CD4-positive, CD25-positive, alpha-beta regulatory T cell (primary cell): Measurements from ENCODE around the gene POLE. TPM values are rescaled to one million over a fixed set of nuclear protein-coding genes. Genes with fewer than 3 reads are reported as not detected.

Source experiments
- ATAC-seq, 2 donors: fragments of 150-1000 bp; cut with Tn5 transposase; one replicate each; pipeline ENCODE4 v1.10.0; 2021; ENCODE audit warnings: low read depth in 2 of 2, moderate number of reproducible peaks in 2 of 2, moderate library complexity in 1 of 2
- DNase-seq, 3 donors: peaks; one replicate each; pipeline versions ENCODE4 v3.0.0 to v3.0.0-alpha.2; 2012 to 2022; ENCODE audit warnings: mixed read lengths in 1 of 3
- H3K27ac ChIP-seq: one replicate; pipeline ENCODE4 v1.7.0; 2013; ENCODE audit warnings: mild to moderate bottlenecking, low read length; ENCODE audit not compliant: insufficient read depth, poor library complexity, severe bottlenecking
- H3K27me3 ChIP-seq: one replicate; pipeline ENCODE4 v1.7.0; 2013; ENCODE audit warnings: low read length; ENCODE audit not compliant: control insufficient read depth, insufficient read depth
- H3K36me3 ChIP-seq: one replicate; pipeline ENCODE4 v1.7.0; 2013; ENCODE audit warnings: mild to moderate bottlenecking, low read length, moderate library complexity; ENCODE audit not compliant: control insufficient read depth, insufficient read depth
- H3K4me1 ChIP-seq: 2 replicates; pipeline ENCODE4 v1.7.0; 2013; ENCODE audit warnings: mild to moderate bottlenecking, low read length; ENCODE audit not compliant: insufficient read depth, control insufficient read depth, poor library complexity, severe bottlenecking
- H3K4me3 ChIP-seq: one replicate; pipeline ENCODE4 v1.7.0; 2013; ENCODE audit warnings: low read depth, mild to moderate bottlenecking, low read length, moderate library complexity
- H3K9me3 ChIP-seq, 2 experiments: 1 replicate in 1 of 2; 2 replicates in 1 of 2; pipeline ENCODE4 v1.7.0; 2013; ENCODE audit warnings: low read length in 2 of 2, mild to moderate bottlenecking in 1 of 2, moderate library complexity in 1 of 2; ENCODE audit not compliant: control insufficient read depth in 2 of 2
- H3K27ac Mint-ChIP-seq, 3 donors: one replicate each; pipeline ENCODE4 v1.8.0; 2020 to 2022; ENCODE audit warnings: mild to moderate bottlenecking in 3 of 3, mixed read lengths in 3 of 3, moderate library complexity in 2 of 3
- H3K27me3 Mint-ChIP-seq: one replicate; pipeline ENCODE4 v1.8.0; 2022; ENCODE audit warnings: mild to moderate bottlenecking, mixed read lengths
- H3K36me3 Mint-ChIP-seq: one replicate; pipeline ENCODE4 v1.8.0; 2020; ENCODE audit warnings: mixed read lengths
- H3K4me1 Mint-ChIP-seq, 4 donors: one replicate each; pipeline ENCODE4 v1.8.0; 2020 to 2022; ENCODE audit warnings: mixed read lengths in 4 of 4, mild to moderate bottlenecking in 1 of 4
- H3K4me3 Mint-ChIP-seq, 4 donors: one replicate each; pipeline ENCODE4 v1.8.0; 2020 to 2022; ENCODE audit warnings: mild to moderate bottlenecking in 4 of 4, mixed read lengths in 4 of 4, moderate library complexity in 3 of 4
- H3K9me3 Mint-ChIP-seq, 7 donors: one replicate each; pipeline ENCODE4 v1.8.0; 2020 to 2022; ENCODE audit warnings: mixed read lengths in 7 of 7, mild to moderate bottlenecking in 3 of 7, moderate library complexity in 2 of 7
- polyA plus RNA-seq, 4 donors: library from polyadenylated mRNA; unstranded; fragments of 300-500 nt; fragmentation: Illumina TruSeq; gene quantifications; one replicate each; pipeline ENCODE4 v1.2.3, GENCODE V29; 2021
- total RNA-seq: library from RNA; stranded (reverse); gene quantifications from one replicate; pipeline ENCODE4 v1.2.3, GENCODE V29; 2022

POLE gene, protein sequence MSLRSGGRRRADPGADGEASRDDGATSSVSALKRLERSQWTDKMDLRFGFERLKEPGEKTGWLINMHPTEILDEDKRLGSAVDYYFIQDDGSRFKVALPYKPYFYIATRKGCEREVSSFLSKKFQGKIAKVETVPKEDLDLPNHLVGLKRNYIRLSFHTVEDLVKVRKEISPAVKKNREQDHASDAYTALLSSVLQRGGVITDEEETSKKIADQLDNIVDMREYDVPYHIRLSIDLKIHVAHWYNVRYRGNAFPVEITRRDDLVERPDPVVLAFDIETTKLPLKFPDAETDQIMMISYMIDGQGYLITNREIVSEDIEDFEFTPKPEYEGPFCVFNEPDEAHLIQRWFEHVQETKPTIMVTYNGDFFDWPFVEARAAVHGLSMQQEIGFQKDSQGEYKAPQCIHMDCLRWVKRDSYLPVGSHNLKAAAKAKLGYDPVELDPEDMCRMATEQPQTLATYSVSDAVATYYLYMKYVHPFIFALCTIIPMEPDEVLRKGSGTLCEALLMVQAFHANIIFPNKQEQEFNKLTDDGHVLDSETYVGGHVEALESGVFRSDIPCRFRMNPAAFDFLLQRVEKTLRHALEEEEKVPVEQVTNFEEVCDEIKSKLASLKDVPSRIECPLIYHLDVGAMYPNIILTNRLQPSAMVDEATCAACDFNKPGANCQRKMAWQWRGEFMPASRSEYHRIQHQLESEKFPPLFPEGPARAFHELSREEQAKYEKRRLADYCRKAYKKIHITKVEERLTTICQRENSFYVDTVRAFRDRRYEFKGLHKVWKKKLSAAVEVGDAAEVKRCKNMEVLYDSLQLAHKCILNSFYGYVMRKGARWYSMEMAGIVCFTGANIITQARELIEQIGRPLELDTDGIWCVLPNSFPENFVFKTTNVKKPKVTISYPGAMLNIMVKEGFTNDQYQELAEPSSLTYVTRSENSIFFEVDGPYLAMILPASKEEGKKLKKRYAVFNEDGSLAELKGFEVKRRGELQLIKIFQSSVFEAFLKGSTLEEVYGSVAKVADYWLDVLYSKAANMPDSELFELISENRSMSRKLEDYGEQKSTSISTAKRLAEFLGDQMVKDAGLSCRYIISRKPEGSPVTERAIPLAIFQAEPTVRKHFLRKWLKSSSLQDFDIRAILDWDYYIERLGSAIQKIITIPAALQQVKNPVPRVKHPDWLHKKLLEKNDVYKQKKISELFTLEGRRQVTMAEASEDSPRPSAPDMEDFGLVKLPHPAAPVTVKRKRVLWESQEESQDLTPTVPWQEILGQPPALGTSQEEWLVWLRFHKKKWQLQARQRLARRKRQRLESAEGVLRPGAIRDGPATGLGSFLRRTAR (N-terminal part only)
- total RNA-seq (51.1 TPM), polyA plus RNA-seq (1 to 10 TPM; 2.4 to 4.1 (median 3.3) TPM)

DNA sequence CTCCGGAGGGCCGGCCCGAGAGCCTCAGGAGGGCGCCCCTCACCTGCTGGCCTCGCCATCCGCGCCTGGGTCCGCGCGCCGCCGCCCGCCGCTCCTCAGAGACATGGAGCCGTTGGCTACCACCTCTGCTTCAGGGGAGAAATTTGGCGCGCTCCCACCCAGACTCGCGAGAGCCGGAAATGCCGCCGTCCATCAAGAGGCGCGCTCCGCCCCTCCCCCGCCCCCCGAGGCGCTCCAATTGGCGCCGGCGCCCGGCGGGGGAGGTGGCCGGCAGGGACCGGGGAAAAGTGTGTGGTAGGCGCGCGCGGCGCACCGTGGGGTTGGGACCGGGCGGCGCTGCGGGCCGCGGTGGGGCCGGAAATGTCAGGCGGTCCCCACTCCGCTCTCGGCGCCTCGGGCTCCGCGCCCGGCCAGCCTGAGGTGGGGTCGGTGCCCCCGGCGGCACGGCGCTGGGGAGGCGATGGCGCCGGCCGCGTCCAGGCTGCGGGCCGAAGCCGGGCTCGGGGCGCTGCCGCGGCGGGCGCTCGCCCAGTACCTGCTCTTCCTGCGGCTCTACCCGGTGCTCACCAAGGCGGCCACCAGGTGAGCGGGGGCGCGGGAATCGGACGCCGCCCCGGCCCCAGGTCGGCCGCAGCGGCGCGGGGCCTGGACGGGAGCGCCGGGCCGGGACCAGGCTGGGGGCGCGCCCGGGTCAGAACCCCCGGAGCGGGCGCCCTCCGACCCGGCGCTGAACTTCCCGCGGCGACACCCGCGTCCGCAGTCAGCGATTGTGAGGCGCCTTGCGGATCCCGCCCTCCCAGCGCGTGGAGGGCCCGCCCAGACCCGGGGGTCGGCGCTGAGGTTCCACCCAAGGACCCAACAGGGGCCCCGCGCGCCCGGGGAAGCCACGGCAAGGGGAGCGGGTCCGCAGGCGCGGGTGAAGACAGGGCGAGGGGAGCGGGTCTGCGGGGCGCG is at the start of gene POLE, which contains the start of gene PXMP2:
Gene POLE (minus strand): TSS at position 132 of the 954 bp plus-strand sequence. CDS start 27 bp downstream, at position 105.
Gene PXMP2 (plus strand): TSS at position 377 of the 954 bp plus-strand sequence. CDS start 84 bp downstream, at position 461.
- Histone ChIP-seq H3K27me3 (no peaks in the 10 kb centered on the region), H3K9me3 (no peaks in the 10 kb centered on the region), H3K4me3 (no peak within 1 kb of the TSS), H3K27ac (peak within 1 kb of the TSS; percentile 14), H3K4me1 (peaks cover 17% of the 10 kb centered on the region), H3K36me3 (no peaks in the 10 kb centered on the region)
- peak; percentile 96 to 97 for ATAC-seq
- Mint-ChIP-seq H3K36me3 (no peaks in the 10 kb centered on the region), H3K4me1 (peaks cover 10 to 34% (median 21%) of the 10 kb centered on the region in 4 donors), H3K27me3 (no peaks in the 10 kb centered on the region), H3K9me3 (no peaks in the 10 kb centered on the region), H3K4me3 (peak within 1 kb of the TSS; percentile 85 to 94 (median 90)), H3K27ac (peak within 1 kb of the TSS in 1 of 3 donors; percentile 31)
- DNase-seq = peak; percentile 89 to 97 (median 91)

DNA sequence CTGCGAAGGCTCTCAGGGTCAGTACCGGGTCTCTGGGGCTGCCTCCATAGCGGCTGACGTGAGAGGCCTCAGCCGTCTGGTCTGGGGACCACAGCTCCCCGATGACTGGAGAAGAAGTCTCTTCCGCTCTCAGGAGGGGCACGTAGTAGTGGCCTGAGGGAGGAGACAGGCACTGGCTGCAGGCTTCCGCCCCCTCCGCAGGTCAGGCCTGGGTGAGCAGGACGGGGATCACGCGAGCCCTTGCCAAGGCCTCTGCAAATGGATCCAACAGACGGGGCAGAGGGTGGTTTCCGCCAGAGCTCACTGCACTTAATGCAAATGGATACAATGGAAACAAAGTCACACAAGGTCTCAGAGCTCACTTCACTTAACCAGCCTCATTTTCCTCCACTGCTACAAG is 49.8 kb upstream of the POLE start:
- Histone ChIP-seq H3K4me1 (no peaks in the 10 kb centered on the region), H3K27ac (no peak overlapping the region), H3K4me3 (no peak overlapping the region), H3K9me3 (no peaks in the 10 kb centered on the region), H3K36me3 (peaks cover 91% of the 10 kb centered on the region), H3K27me3 (no peaks in the 10 kb centered on the region)
- no peak for ATAC-seq
- Mint-ChIP-seq H3K4me1 (peaks cover 0 to 2% (median 1%) of the 10 kb centered on the region in 4 donors), H3K9me3 (no peaks in the 10 kb centered on the region), H3K27me3 (no peaks in the 10 kb centered on the region), H3K4me3 (no peak overlapping the region), H3K36me3 (peaks cover 43% of the 10 kb centered on the region), H3K27ac (no peak overlapping the region)
- DNase-seq = no peak

DNA sequence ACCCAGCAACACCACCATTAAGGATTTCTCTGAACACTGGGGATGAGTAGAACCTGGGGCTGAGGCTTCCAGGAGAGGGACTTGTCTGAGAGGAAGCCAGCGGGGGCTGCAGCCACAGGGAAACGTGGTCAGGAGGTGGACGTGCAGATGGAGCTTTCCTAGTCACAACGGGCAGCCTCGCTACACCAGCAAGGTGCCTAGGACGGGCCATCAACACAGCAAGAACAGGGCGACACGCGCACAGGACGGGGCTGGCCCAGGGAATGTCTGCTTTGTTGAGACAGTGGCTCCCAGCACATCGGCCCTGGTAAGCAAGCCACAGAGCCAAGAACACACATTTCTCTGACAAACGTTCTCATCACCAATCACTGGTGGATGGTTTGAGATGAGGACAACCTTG is 49.2 kb upstream of the POLE start:
- H3K4me3 ChIP-seq = no peak overlapping the region
- Mint-ChIP-seq H3K27me3 (no peaks in the 10 kb centered on the region), H3K4me3 (no peak overlapping the region), H3K27ac (no peak overlapping the region), H3K9me3 (no peaks in the 10 kb centered on the region), H3K4me1 (no peaks in the 10 kb centered on the region), H3K36me3 (peaks cover 45% of the 10 kb centered on the region)
- H3K36me3 ChIP-seq = peaks cover 91% of the 10 kb centered on the region
- no peak for ATAC-seq
- no peaks in the 10 kb centered on the region for H3K27me3 ChIP-seq
- H3K4me1 ChIP-seq = no peaks in the 10 kb centered on the region
- no peaks in the 10 kb centered on the region for H3K9me3 ChIP-seq
- no peak for DNase-seq
- H3K27ac ChIP-seq = no peak overlapping the region

DNA sequence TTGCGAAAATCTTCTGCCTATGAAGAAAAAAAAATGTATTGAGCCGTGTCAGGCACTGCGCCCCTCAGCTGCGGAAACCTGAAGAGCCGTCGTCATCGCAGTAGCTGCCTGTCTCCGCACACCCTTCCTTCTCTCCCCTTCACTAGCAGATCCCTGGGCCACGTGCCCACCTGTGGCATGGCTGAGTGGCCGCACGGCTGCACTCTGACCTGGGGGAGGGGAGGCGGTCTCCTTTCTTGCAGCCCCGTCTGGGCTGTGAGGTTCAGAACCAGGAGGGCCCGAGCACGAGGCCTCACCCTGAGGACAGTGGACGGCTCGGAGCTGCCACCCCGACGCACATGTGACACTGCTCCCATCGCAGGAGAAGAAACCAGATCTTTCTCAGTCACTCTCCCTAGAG is 48.4 kb upstream of the POLE start:
- ATAC-seq (no peak), DNase-seq (no peak)
- peaks cover 91% of the 10 kb centered on the region for H3K36me3 ChIP-seq
- no peak overlapping the region for H3K4me3 ChIP-seq
- no peaks in the 10 kb centered on the region for H3K27me3 ChIP-seq
- no peaks in the 10 kb centered on the region for H3K27me3 Mint-ChIP-seq
- H3K27ac ChIP-seq = no peak overlapping the region
- H3K4me3 Mint-ChIP-seq = no peak overlapping the region
- H3K4me1 ChIP-seq = no peaks in the 10 kb centered on the region
- H3K9me3 ChIP-seq = no peaks in the 10 kb centered on the region
- H3K9me3 Mint-ChIP-seq = no peaks in the 10 kb centered on the region
- H3K4me1 Mint-ChIP-seq = no peaks in the 10 kb centered on the region
- H3K27ac Mint-ChIP-seq = no peak overlapping the region
- peaks cover 51% of the 10 kb centered on the region for H3K36me3 Mint-ChIP-seq

DNA sequence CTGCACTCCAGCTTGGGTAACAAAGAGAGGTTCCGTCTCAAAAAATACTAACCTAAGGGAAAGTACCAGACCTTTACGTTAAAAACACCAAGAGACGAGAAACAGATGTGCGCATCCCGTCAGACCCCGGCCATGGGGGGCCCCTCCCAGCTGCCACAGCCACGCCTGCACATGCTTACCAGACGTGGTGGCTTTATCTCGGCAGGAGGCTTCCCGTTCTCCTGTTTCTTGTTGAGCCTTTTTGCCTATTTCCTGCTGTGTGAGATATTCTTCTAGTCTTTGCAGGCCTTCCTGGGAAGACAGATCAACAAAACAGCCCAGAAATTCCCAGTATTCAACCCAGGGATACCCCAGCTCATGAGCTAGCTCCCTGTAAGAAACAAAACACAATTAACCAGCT is 47.1 kb upstream of the POLE start:
- no peaks in the 10 kb centered on the region for H3K9me3 Mint-ChIP-seq
- Histone ChIP-seq H3K9me3 (no peaks in the 10 kb centered on the region), H3K36me3 (peaks cover 79% of the 10 kb centered on the region), H3K4me3 (no peak overlapping the region), H3K27me3 (no peaks in the 10 kb centered on the region), H3K4me1 (no peaks in the 10 kb centered on the region), H3K27ac (no peak overlapping the region)
- no peak overlapping the region for H3K27ac Mint-ChIP-seq
- H3K36me3 Mint-ChIP-seq = peaks cover 51% of the 10 kb centered on the region
- ATAC-seq (no peak), DNase-seq (no peak)
- H3K27me3 Mint-ChIP-seq = no peaks in the 10 kb centered on the region
- H3K4me3 Mint-ChIP-seq = no peak overlapping the region
- H3K4me1 Mint-ChIP-seq = no peaks in the 10 kb centered on the region

DNA sequence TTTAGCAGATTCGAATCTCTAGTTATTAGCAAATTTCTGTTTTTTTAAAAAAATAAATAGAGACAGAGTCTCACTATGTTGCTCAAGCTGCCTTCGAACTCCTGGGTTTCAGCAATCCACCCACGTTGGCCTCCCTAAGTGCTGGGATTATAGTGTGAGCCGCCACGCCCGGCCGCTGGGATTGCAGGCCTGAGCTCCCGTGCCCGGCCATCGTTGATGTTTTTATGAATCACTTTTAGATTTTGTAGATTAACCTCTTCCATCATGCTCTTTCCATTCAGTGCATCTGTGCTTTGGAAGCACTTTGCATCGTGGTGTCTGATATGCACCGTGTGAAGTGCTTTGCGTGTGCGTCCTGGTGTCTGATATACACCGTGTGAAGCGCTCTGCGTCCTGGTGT is 44.4 kb upstream of the POLE start:
- Histone ChIP-seq H3K4me3 (no peak overlapping the region), H3K9me3 (no peaks in the 10 kb centered on the region), H3K36me3 (peaks cover 77% of the 10 kb centered on the region), H3K27ac (no peak overlapping the region), H3K4me1 (no peaks in the 10 kb centered on the region), H3K27me3 (no peaks in the 10 kb centered on the region)
- Mint-ChIP-seq H3K36me3 (peaks cover 57% of the 10 kb centered on the region), H3K9me3 (no peaks in the 10 kb centered on the region), H3K27ac (no peak overlapping the region), H3K4me3 (no peak overlapping the region), H3K27me3 (no peaks in the 10 kb centered on the region), H3K4me1 (peaks cover 0 to 3% (median under 1%) of the 10 kb centered on the region in 4 donors)
- DNase-seq = no peak
- ATAC-seq = no peak
